Hematopoietic multipotent progenitor cell treated with erythropoietin and hydrocortisone succinate and interleukin-3 and kit ligand, for 4 days (in vitro differentiated cells): Measurements from ENCODE around the gene FAR2.
"Not testable (repeated sequence)": the region's sequence is repeated elsewhere in the genome, so short reads cannot be mapped to it uniquely, and the experiment has no call there.

Experiments
- DNase-seq: peaks from one replicate; pipeline ENCODE4 v3.0.0-alpha.2; 2015

FAR2 gene

DNA sequence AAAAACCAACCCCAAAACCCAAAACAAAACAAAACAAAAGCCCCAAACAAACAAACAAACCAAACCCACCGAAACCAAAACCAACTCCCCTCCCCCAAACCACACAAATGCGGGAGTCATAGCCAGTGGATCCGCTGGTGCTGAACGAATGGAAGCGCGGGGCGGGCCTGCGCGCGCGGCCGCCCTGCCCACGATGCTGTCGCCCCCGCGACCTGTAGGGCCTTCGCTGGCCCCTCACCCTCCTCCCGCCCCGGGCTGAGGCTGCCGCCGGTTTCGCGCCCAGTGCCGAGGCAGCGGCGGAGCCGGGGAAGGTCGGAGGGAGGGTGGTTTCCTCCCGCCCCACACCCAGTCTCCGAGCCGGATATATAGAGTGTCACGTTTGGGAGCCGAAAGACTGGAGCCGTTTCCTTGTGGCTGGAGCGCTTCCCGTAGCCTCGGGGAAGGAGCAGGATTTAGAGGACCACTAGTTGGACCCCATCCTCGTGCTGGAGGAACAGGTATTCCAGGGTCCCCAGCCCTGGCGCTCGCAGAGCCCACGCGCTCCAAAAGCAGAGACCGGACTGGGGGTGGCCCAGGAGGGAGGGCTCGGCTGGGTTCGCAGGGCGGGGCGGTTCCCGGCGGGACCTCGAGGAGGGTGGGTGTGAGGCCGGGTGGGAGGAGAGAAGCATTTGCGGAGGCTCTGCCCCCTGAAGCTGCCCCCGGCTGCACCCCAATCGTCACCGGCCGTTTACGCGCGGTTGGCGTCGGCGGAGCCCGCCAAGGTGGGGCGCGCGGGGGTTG lies at the start of gene FAR2:
FAR2 (plus strand) TSS at position 368 of the 780 bp plus-strand sequence. CDS start 121,172 bp downstream, outside the sequence.
- peak; percentile 96 for DNase-seq

DNA sequence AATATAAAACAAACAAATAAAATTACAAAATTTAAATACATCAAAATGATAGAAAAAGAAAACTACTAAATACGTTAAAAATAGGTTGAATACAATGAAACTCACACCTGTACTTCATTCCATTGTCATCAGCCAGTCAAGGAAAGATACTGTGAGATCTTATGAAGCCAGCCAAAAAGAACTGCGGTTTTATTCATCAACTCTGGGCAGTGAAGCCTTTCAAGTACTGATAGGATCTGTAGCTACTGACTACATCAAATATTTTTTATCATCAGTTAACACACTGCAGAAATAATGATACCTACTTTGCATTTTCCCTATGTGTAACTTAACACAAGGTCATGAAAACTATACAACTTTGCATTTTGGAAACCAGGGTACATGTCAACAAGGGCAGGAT lies 46.3 kb upstream of the FAR2 start:
- peak; percentile 24 for DNase-seq

DNA sequence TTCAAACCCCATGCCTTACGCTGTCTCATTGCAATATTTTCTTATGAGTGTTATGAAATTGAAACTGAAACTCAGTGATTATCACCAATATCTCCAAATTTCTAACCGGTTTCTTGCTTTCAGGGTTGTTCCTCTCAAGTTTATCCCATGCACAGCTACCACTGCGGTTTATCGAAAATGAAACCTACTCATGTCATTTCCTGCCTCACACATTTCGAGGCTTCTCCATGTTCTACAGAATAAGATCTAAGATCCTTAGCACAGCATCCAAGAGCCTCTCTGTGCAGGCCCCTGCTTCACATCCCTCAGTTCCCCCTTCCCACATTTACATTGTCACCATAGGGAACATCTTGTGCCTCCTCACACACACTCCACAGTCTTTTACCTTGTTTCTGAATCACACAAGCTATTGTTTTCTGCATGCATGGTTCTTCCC lies 45.5 kb upstream of the FAR2 start:
- DNase-seq = peak; percentile 85

DNA sequence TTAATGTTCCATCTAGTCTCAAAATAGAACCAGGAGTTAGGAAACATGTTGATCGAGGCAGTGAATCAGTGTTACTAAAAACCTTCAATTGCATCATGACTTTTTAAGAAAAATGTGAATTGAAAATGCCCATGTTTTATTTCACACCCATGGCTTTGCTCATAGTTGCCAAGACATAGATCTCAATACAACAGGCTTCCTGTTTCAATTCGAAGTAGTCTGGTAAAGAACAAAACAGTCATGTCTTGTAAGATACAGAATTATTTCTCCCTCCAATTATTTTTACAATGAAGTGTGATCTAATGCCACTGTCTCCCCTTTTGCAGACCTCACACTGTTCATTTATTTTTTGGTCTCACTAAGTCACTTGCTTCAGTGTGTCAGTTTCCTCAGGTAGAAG lies 44.6 kb upstream of the FAR2 start:
- DNase-seq = peak; percentile 58

DNA sequence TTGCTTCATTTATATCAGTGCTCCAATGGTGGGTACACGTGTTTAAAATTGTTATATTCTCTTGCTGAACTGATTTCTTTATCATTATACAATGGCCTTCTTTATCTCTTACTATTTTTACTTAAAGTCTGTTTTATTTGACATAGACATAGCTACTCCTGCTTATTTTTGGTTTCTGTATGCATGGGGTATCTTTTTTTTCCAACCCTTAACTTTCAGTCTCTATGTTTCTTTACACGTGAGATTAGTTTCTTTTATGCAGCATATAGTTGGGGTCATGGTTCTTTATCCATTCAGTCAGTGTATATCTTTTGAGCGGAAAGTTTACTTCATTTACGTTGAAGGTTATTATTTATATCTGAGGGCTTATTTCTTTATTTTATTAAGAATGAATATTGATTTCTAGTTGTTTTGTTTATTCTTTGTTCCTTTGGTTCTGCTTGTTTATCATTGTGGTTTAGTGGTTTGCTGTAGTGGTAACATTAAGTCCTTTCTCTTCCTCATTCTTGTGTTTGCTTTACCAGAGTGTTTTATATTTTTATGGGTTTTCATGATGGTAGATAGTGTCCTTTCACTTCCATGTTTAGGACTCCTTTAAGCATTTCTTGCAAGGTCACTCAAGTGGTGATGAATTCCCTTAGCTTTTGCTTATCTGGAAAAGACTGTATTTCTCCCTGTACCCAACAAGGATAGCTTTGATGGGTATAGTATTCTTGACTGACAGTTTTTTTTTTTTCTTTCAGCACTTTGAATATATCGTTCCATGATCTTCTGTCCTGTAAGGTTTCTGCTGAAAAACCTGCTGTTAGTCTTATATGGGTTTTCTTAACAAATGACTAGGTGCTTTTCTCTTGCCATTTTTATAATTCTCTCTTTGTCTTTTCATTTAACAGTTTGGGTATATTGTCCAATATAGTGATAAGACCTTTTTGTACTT lies 38.3 kb upstream of the FAR2 start:
- DNase-seq = peak; percentile 16

DNA sequence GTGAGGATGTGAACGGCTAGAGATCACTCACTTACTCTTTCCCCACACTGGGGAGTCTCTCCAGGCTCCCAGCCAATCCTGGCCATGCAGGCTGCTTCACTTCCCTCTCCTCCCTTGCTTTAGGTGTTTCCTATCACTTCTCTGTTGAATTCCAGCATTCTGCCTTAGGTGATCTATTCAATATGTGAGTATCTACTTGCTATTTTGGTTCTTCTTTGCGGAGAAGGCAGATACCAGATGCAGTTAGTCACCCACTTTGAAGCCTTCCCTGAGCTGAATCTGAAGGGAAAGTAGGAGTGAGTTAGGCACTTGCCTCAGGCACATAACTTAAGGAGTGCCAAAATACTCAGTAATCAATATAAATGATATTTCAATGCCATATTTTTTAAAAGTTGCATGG lies 36.0 kb upstream of the FAR2 start:
- no peak for DNase-seq

DNA sequence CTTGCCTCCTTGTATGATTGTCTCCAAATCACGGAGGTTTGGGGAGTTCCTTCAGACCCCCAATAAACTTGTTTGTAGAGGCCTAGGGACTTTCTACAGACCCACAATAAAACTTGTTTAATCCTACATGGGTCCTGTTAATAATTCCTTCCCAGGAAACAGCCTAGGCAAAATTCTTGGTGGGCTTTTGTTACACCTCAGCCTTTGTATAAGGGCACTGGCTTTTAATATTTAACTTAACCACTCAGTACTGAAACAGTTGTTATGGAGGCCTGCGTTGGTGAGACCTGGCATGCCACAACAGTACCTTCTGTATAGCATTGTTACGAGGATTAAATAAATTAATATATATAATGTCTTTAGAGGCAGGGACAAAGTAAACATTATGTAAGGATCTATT lies 32.7 kb upstream of the FAR2 start:
- no peak for DNase-seq

DNA sequence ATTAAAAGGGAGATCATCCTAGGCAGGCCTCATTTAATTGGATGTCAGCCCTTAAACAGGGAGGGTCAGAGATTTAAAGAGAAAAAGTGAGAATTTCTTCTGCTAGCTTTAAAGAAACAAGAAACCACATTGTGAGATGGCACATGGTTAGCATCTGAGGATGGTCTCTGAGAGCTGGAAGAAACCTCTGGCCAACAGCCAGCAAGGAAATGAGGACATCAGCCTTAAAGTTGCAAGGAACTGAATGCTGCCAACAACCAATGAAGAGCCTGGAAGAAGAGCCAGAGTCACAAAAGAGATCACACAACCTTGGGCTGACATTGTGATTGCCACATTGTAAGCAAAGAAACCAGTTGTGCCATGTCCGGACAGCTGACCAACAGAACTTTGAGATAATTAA lies 17.5 kb upstream of the FAR2 start:
- peak; percentile 73 for DNase-seq

DNA sequence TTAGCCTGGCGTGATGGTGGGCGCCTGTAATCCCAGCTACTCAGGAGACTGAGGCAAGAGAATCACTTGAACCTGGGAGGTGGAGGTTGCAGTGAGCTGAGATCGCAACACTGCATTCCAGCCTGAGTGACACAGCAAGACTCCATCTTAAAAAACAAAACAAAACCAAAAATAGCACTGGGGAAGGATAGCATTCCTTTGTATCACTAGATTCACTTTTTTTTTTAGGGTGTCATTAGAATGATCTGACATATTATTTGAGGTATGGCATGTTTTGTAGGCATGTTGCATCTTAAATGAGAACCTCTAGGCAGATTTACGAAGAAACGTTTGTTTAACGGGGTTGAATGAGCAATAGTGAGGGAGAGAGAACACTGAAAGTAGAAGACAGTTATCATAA lies 16.8 kb upstream of the FAR2 start:
- DNase-seq = no peak

DNA sequence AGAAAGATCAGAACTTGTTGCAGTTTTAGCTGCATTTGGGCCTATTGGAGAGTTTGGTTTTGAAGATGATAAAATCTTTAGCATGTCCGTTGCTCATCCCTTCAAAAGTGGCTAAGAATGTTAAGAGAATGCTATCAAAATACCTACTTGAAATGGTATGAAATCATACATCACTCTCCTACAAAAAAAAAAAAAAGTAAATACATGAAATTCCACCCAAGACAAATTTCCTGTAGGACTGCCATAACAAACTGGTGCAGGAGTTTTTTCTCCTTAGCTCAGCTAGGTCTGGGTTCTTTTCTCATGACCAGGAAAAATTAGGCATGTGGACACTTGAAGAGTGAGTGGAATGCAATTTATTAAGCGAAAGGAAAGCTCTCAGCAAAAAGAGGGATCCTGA lies 15.9 kb upstream of the FAR2 start:
- DNase-seq = no peak

DNA sequence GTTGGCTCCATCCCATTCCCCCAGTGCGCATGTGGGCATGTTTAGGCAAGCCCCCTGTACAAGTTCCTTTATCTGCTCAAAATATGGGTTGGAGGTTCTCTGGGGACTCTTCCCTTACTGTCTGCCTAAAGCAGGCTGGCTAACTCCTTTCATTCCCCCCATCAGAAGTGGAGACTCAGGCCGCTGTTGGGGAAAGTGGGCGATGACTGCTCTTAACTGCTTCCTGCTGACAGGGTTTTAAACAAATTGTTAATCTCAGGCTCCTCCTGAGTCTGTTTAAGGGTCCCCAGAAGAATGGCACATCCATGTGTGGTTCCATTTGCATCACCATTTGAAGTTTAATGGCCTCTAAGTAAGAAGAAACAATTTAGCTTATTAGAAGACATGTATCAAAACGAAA lies 15.4 kb upstream of the FAR2 start:
- DNase-seq = no peak

DNA sequence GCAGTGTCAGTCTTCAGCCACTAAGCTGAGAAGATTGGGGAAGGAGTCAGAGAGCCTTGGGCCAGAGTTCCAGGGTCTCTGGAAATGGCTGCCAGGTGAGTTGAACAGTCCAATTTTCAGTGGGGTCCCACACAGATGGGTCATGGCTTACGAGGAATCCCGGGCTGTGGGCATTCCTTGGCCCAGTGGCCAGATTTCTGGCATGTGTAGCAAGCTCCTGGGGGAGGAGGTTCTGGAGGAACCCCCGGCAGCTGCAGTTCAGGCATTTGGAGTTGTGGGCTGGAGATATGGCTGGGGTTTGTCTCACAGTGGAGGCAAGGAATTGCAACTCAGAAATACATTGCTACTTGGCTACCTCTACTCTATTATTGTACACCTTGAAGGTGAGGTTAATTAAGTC lies 10.8 kb upstream of the FAR2 start:
- DNase-seq = not testable (repeated sequence)

DNA sequence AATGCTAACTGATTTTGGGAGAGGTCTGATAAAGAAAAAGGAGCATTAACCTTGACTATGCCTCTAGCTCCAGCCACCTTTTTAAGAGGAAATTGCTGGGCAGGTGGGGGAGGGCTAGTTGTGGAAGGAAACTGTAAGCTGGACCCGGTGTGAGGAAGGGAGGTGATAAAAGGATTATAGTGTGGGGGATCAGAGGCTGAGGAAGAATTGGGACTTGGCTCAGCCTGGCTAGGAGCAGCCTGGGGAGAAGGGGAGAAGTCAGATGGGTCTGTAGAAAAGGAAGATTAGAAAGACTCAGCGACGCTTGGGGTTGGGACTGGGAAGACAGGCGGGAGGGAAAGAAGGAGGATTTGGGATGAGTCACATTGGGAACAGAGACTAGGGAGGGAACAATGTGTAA lies 10.2 kb upstream of the FAR2 start:
- not testable (repeated sequence) for DNase-seq

DNA sequence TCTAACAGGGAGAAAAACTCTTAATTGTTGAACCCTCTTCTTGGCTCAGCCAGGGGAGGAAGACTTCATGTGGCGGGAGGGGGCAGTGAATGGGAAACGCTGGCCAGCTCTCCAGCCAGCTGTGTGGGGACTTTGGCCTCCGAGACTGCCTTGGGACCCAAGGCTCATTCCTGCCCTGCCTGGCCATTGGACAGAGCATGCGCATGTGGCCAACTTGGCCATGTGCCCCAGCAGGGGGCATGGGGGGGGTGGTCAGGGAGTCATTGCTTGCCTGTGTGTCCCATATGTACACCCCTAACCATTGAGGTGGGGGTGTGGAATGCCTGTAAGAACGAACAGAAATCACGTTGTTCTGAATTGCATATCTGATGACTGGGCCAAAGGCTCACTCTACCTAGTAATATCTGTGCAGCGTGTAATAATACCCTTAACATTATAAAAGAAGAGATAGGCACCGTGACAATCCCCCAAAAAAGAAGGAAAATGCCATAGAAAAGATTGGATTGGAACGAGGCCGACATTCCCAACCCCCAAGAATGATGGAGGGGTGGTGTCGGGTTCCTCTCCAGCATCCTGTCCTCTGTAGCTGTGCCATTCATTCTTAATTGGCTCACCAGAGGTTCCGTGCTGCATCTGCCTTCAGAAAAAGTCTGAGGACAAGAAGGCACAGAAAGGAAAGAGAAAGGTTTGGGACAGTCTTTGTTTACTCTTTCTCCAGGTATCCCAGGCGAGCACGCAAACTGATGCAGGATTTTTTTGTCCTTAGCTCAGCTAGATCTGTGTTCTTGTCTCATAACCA lies 3.5 kb upstream of the FAR2 start:
- DNase-seq = no peak

DNA sequence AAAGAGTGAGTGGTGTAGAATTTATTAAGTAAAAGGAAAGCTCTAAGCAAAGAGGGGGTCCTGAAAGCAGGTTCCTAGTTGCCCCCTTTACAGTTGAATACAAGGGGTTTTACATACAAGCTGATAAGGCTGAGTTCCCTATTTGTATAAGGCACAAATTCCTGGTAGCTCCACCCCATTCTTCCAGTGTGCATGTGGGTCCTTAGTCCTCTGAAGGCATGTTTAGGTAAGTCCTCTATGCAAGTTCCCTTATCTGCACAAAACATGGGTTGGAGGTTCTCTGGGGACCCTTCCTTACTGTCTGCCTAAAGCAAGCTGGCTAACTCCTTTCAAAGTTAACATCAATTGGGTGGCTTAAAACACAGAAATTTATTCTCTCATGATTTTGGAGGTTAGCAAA lies 2.9 kb upstream of the FAR2 start:
- peak; percentile 73 for DNase-seq

DNA sequence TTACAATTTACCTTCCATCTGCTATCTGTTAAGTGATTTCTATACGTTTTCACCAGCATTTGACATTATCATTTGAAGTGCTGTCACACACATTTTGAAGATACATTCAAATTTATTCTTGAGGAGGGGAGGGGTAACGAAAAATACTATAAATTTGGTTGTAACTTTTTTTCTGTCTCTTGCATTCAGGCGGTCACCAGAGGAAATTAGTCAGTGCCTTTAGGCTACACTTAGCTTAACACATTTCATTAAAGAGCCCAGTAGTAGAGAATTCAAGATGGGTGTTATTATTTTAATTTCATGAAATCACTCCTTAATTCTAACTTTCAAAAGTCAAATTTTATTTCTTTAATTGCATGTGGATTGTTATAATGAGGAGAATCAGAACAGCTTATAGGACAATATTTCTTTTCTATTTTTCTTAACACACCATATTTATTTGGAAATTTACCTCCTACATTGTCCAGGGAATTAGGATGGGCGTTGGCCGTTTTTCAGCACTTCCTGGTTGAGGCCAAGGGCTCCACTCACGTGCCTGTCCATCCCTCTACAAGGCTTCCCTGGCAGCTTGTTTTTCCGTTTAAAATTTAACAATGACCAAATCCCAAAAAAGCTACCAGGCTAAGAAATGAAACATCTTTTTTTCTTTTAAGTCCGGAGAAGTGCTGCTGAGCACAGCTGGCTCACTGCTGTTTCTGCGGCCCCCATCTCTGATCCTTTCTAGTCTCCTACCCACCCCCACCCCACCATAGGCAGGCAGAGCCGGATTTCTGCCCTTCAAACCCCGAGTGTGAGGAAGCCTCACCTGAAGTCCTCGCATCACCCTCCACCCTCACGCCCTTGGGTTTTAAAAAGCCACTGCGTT lies 1.1 kb upstream of the FAR2 start:
- DNase-seq = peak; percentile 57

DNA sequence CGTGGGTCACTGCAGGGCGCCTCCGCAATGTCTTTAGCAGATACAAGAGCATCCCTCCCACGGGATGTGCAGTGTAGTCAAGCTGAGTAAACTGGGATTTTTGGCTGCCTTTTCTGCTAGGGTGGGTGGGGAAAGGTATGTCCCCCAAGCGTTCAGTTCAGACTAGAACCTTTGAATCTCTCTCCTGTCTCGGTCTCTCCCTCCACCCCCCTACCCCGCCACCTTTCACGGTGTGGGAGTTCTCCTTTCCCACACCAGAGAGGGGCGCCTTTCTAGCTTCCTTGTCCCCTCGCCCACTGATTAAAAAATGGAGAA lies 525 bp upstream of the FAR2 start:
- no peak for DNase-seq

DNA sequence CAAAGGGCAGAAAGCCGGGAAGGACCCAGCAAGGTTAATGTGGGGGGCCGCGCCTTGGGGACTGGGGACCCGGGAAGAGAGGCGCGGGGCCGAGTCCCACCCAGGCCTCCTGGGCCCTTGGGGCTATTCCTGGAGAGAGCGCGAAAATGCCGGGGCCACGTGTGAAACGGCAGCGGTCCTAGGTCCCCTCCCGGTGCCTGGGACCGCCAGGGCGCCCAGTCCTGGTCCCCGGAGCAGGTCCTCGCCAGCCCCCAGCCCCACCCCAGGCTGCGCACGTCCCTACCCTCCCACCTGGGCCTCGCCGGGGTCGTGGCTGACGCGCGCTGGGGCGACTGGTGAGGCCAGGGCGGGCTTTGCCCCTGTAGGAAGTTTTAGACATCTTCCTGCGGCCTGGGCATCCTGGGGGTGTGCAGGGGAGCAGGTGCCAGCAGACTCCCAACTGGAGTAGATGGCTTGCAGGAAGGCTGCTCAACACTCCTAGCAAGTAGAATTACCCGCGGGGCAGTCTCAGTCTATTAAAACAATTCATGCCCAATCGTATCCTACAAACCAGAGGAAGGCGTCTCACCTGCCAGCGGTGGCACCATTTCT lies 708 bp downstream of the FAR2 start:
- DNase-seq = peak; percentile 59

DNA sequence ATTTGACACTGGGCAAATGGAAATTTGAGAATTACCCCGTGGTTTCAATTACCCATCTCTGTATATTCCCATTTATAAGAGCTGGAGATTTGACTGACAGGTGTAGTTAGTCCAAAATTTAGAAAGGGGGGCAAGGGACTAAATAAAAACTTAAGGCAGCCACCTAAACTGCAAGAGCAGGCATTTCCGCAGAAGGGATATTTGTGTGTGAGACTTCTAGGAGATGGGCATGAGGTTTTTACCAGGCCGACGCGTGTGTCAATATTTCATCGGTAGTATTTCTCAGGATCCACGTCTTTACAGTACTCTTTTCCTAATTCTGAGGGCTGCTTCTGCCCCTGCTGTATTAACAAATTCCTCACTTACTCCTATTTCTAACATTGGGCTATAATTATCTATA lies 1.4 kb downstream of the FAR2 start:
- peak; percentile 56 for DNase-seq

DNA sequence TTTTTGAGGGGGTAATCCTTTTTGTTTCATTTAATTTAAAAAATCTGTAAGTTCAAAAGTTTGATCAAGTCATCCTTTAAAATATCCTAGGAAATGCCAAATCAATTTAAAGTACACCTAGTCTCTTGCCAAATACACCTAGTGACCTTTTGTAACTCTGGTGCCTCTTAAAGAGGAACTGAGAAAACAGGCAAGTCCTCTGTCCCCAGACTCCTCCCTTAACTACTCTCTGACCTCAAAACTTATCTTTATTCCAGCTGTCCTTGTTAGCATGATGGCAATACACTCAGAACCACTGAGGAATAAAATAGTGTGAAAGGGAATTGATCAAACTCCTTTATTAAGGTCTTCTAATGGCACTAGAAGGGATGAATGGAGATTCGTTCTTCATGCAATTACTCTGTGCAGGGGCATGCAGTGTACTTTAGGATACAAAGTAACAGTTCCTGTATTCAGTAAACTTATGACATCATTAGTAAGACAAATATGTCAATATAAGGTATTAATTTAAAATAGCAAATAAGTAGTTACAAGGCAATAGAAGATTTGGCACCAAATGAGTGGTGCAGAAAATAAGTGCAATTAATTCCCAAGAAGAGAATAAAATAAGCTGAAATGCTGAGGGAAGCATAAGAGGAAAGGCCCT lies 3.3 kb downstream of the FAR2 start:
- DNase-seq = peak; percentile 90

DNA sequence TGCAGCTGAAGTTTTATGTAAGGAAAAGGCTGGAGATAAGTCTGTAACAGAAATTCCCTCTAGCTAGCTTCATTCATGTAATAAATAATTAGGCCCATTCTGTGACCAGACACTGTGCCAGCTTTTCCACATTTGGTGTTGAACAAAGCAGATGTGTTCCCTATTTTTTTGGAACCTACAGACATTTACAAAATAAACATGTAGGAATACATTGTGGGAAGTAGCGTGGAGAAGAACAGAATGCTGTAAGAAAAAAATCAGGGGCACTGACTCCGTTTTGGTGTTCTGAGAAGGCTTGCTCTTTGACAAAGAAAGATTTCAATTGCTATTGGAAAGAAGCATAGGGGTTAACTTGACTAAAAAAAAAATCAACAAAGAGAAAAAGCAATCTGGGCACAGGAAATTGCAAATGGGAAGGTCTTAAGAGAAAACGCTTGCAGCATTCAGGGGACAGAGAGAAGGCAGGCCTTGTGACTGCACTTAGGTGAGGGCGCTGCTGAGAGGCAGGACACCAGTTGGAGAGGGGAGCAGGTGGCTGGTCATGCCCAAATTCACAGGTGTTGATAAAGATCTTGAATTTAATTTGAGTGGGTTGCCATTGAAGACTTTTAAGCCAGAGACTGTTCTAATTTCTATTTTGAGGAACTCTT lies 4.0 kb downstream of the FAR2 start:
- DNase-seq = no peak
